ENCODE results near the gene REELD1. TPM values are rescaled to one million over a fixed set of nuclear protein-coding genes. Genes with fewer than 3 reads are reported as not detected.

Gene REELD1
- total RNA-seq, 1 donor from 2014 or later, result 0.74 TPM

DNA sequence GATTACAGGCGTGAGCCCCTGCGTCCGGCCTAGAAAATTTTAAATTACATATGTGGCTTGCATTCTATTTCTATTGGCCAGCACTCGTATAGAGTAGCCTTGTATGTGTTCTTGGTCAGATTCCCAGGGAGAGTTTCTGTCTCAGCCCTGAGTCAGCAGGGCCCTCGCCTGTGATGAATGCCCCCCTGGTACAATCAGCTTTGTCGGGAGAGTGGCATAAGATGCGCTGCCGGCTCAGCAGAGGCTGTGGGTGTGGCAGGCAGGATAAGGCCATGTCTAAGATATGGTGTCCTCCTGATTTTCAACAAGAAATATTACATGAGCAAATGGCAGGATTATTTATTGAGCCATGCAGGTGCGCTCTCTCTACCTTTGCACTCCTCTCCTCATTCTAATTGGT lies 1.6 kb upstream of the REELD1 start:
- TF ChIP-seq, protein P1, sequence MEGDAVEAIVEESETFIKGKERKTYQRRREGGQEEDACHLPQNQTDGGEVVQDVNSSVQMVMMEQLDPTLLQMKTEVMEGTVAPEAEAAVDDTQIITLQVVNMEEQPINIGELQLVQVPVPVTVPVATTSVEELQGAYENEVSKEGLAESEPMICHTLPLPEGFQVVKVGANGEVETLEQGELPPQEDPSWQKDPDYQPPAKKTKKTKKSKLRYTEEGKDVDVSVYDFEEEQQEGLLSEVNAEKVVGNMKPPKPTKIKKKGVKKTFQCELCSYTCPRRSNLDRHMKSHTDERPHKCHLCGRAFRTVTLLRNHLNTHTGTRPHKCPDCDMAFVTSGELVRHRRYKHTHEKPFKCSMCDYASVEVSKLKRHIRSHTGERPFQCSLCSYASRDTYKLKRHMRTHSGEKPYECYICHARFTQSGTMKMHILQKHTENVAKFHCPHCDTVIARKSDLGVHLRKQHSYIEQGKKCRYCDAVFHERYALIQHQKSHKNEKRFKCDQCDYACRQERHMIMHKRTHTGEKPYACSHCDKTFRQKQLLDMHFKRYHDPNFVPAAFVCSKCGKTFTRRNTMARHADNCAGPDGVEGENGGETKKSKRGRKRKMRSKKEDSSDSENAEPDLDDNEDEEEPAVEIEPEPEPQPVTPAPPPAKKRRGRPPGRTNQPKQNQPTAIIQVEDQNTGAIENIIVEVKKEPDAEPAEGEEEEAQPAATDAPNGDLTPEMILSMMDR (IDR thresholded peaks at IDR 0.05), result no peak
- TF ChIP-seq POLR2AphosphoS5 (IDR thresholded peaks at IDR 0.05; ENCODE audit: insufficient read depth in 1 of 2, low read depth in 1 of 2) (no peak), POLR2A (IDR thresholded peaks at IDR 0.05) (no peak)
- Histone ChIP-seq H3K36me3 (no peaks in the 10 kb centered on the region), H3K4me1 (no peaks in the 10 kb centered on the region), H3K9me3 (no peaks in the 10 kb centered on the region), H3K4me3 (no peak overlapping the region), H3K27me3 (no peaks in the 10 kb centered on the region), H3K27ac (no peak overlapping the region)
- no peak for DNase-seq (ENCODE audit: extremely low spot score in 2 of 2)
- intact Hi-C loops (cut with DNase I), result no loop called here

DNA sequence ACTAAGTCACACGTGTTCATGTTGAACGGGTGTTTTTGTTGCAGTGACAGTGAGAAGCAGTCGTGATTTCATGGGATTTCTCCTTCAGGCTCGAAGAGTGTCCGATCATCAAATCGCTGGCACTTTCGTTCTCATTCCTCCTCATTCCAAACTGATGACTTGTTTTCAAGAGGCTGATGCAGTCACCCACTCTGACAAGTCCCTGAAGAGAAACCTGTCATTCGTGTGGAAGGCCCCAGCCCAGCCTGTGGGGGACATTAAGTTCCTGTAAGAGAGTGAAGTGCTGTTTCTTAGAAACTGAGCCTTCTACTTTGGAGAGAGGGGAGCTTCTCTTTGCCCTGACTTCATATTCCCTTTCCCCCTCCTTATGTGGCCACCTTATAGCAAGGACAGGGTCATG lies 8.0 kb downstream of the REELD1 start:
- TF ChIP-seq POLR2AphosphoS5 (IDR thresholded peaks at IDR 0.05; ENCODE audit: insufficient read depth in 1 of 2, low read depth in 1 of 2) (no peak), POLR2A (IDR thresholded peaks at IDR 0.05) (no peak)
- TF ChIP-seq, protein P1 (IDR thresholded peaks at IDR 0.05), result no peak
- intact Hi-C loops (cut with DNase I), result no loop called here
- no peak for DNase-seq (ENCODE audit: extremely low spot score in 2 of 2)
- Histone ChIP-seq H3K4me3 (no peak overlapping the region), H3K9me3 (no peaks in the 10 kb centered on the region), H3K36me3 (no peaks in the 10 kb centered on the region), H3K27me3 (no peaks in the 10 kb centered on the region), H3K27ac (no peak overlapping the region), H3K4me1 (no peaks in the 10 kb centered on the region)

DNA sequence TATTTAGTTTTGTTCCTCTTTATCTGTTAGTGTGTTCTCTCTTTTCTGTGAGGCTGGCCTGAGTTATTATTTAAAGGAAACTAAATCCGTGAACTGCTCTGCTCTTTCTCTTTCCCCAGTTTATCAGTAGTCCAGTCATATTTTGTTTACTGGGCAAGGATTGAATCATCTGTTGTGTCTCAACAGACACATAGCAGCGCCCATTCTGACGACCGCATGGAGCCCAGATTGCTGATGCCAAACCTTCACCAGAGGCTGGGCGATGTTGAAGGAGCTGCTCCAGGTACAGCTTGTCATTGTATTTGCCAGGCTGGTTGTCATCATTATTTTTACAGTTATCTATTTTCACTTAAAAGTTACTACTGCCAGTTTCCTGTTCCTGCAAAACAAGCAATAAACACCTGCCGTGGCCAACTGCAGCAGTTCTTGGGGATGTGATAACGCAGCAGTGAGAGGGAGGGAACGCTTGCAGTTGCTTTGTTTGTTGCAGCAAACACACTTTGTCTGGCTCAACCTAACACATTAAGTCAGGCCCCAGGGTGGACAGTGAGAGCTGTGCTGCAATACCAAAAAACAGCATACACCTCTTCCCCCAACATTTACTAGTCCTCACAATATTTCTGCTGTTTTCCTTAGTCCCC lies 10.1 kb downstream of the REELD1 start:
- Histone ChIP-seq H3K4me3 (no peak overlapping the region), H3K9me3 (no peaks in the 10 kb centered on the region), H3K27ac (no peak overlapping the region), H3K27me3 (no peaks in the 10 kb centered on the region), H3K36me3 (no peaks in the 10 kb centered on the region), H3K4me1 (no peaks in the 10 kb centered on the region)
- intact Hi-C loops (cut with DNase I), result no loop called here
- DNase-seq (ENCODE audit: extremely low spot score in 2 of 2), result no peak
- TF ChIP-seq POLR2AphosphoS5 (IDR thresholded peaks at IDR 0.05; ENCODE audit: insufficient read depth in 1 of 2, low read depth in 1 of 2) (no peak), POLR2A (IDR thresholded peaks at IDR 0.05) (no peak)
- TF ChIP-seq, protein P1 (IDR thresholded peaks at IDR 0.05), result no peak

DNA sequence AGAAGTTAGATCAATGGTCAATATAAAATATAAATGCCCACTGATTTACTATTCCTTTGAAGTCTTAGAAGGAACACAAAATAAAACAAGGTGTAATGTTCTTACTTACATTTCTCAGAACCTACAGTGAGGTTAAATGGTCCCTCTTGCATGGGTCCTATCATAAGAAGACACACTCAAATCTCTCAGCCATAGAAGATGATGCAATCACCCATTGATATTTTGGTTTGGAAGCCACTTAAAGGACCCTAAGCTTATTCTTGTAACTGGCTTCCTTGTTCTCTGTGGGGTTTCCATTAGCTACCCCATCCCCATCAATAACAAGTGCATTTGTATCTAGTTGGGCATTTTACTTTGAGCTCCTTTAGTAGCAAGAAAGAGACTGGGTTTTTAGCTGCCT lies 15.1 kb downstream of the REELD1 start:
- H3K27me3 ChIP-seq, result no peaks in the 10 kb centered on the region
- no peaks in the 10 kb centered on the region for H3K36me3 ChIP-seq
- H3K27ac ChIP-seq, result no peak overlapping the region
- H3K4me3 ChIP-seq, result no peak overlapping the region
- no peaks in the 10 kb centered on the region for H3K9me3 ChIP-seq
- intact Hi-C loops (cut with DNase I), result no loop called here
- no peak for DNase-seq (ENCODE audit: extremely low spot score in 2 of 2)
- no peaks in the 10 kb centered on the region for H3K4me1 ChIP-seq
- TF ChIP-seq, protein P1 (IDR thresholded peaks at IDR 0.05), result no peak
- TF ChIP-seq POLR2AphosphoS5 (IDR thresholded peaks at IDR 0.05; ENCODE audit: insufficient read depth in 1 of 2, low read depth in 1 of 2) (no peak), POLR2A (IDR thresholded peaks at IDR 0.05) (no peak)

DNA sequence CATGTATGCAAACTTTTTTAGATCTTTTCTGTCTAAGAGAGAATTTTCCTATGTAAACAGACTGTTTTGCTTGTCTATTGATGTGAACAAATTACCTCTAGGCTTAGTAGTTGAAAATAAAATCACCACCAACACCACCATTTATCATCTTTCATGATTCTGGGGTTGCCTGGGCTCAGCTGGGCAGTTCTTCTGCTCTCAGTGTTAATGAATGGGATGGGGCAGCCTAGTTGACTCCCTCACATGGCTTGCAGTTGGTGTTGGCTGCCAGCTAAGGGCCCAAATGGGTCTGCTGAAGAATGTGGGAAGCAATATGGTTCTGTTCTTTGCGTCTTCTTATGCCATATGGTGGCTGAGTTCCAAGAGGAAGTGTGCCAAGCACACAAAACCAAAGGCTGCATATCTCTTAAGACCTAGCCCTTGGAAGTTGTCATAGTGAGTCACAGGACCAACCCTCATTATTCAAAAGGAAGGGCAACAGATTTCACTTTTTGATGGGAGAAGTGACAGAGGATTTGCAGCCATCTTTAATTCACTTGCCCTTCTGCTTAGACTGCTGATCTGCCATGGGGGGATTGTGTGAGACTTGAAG lies 17.9 kb downstream of the REELD1 start:
- no peak for DNase-seq (ENCODE audit: extremely low spot score in 2 of 2)
- Histone ChIP-seq H3K9me3 (no peaks in the 10 kb centered on the region), H3K4me3 (no peak overlapping the region), H3K4me1 (no peaks in the 10 kb centered on the region), H3K27ac (no peak overlapping the region), H3K27me3 (no peaks in the 10 kb centered on the region), H3K36me3 (no peaks in the 10 kb centered on the region)
- TF ChIP-seq POLR2A (IDR thresholded peaks at IDR 0.05) (no peak), POLR2AphosphoS5 (IDR thresholded peaks at IDR 0.05; ENCODE audit: insufficient read depth in 1 of 2, low read depth in 1 of 2) (no peak)
- TF ChIP-seq, protein P1 (IDR thresholded peaks at IDR 0.05), result no peak
- intact Hi-C loops (cut with DNase I), result no loop called here

Data from vagina (tissue), 2 donors.